ENCODE data around the gene MTHFD1L. TPM values are rescaled to one million over a fixed set of nuclear protein-coding genes. Genes with fewer than 3 reads are reported as not detected.
"Not testable (repeated sequence)": the region's sequence is repeated elsewhere in the genome, so short reads cannot be mapped to it uniquely, and the experiment has no call there.

MTHFD1L gene
- total RNA-seq, 2 donors from 2014 or later: 71.3 to 109 TPM

DNA sequence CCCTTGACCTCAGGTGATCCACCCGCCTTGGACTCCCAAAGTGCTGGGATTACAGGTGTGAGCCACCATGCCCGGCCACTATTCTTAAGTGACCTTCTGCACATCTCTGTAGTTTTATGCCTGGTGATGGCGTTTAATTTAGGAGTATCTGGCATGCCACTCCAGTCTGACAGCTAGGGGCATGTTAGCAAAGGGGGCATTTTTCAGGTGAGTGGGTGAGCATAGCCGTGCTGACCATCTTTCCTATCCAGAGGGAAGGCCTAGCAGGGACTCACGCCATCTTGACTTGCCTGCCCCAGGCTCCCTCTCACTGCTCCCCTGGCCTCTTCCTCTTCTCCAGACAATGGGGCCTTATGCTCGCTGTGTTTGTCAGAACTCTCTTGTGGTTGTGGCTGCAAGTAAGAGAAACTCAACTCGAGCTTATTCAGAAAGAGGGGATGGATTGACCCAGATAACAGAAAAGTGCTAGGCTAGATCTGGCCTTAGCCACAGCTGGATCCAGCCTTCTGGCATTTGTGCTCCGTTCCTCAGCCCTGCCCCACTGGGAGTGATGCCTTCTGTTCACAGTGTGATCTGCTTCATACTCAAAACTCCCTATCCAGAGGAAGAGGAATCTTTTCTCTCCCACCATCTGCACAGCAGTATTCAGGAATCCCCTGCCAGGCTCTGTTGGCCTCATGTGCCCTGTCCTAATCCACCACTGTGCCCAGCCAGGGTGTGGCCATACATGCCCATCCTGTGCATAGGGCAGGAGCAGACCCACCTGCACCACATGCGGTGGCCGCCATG lies 199.7 kb downstream of the MTHFD1L start:
- no peak for DNase-seq (ENCODE audit: low spot score in 2 of 2)
- Mint-ChIP-seq H3K27ac (no peak overlapping the region), H3K36me3 (peaks cover 17 to 29% of the 10 kb centered on the region in 2 donors), H3K9me3 (no peaks in the 10 kb centered on the region)
- no peak for ATAC-seq

DNA sequence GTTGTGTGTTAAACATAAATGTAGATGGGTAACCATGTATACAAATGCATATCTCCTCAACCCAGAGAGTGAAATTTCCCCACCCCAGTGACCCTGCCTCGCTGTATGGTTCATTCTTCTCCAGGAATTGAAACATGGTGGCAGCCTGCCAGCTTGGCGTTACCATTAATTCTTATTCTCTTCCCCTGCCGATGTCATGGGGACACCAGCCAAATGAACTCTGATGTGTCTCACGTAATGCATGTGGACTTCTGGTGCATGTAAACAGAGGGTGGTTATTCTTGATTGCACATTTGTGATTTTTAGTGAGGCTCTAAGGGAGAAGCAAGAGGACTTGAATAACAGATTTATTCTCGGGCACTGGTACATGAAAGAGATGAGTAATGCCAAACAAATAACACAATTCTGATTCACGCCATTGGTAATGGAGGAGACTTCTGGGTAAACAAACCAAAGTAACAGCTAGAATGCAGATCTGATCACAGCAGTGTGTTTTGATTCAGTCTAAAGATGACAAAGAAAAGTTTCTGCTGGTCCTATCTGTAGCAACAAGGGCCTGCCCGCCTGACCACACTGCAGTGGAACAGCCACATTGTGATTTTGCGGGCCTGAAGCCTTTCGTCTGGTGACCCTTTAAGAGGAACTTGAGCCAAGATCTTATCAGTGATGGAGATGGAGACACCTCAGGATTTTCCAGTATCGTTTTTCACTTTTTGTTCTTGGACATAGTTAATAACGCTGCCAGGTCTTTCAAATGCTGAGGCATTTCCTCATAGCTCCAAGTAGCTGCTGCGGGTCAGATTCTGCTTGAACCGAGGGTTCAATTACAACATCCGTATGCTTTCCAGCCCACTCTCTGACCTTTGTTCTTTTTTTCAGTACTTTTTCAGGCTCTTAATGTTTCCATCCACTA lies 202.4 kb downstream of the MTHFD1L start:
- Mint-ChIP-seq H3K9me3 (peaks cover 0 to 9% of the 10 kb centered on the region in 2 donors), H3K27ac (no peak overlapping the region), H3K36me3 (peaks cover 27 to 39% of the 10 kb centered on the region in 2 donors)
- DNase-seq (ENCODE audit: low spot score in 2 of 2) (no peak), ATAC-seq (no peak)

DNA sequence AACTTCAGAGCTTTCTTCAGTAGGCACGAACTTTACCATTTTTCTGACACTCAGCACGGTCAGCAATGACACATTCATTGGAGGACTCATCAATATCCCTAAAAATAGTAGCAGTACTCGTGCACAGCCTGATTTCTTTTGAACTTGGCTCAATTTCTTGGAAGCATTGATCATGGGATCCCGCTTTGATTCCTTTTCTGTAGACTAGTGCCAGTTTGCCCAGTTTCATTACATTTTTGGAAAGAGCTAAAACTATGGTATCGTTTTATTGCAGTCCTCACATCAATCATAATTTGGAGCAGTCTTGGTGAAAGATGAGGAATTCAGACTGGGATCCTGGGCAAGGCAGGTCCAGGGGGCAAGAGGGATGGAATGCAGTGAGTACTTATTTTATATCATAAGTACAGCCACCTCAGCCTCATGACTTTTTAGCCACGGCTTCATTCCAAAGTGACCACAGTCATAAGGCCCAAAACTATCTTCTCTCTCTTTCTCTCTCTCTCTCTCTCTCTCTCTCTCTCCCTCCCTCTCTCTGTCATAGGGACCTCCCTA lies 203.3 kb downstream of the MTHFD1L start:
- no peak for ATAC-seq
- Mint-ChIP-seq H3K27ac (no peak overlapping the region), H3K9me3 (peaks cover 0 to 10% of the 10 kb centered on the region in 2 donors), H3K36me3 (peaks cover 36 to 43% of the 10 kb centered on the region in 2 donors)
- DNase-seq (ENCODE audit: low spot score in 2 of 2): no peak

GRCh38 chr6:151069641-151070040 lies 204.1 kb downstream of the MTHFD1L start:
- ATAC-seq: no peak
- DNase-seq (ENCODE audit: low spot score in 2 of 2): no peak
- peaks cover 0 to 10% of the 10 kb centered on the region in 2 donors for H3K9me3 Mint-ChIP-seq
- peak overlapping the region in 1 of 2 donors; percentile 53 for H3K27ac Mint-ChIP-seq
- peaks cover 37 to 48% of the 10 kb centered on the region in 2 donors for H3K36me3 Mint-ChIP-seq

- ATAC-seq (no peak), DNase-seq (ENCODE audit: low spot score in 2 of 2) (no peak)
- H3K9me3 Mint-ChIP-seq: peaks cover 0 to 10% of the 10 kb centered on the region in 2 donors
- H3K27ac Mint-ChIP-seq: no peak overlapping the region
- peaks cover 34 to 48% of the 10 kb centered on the region in 2 donors for H3K36me3 Mint-ChIP-seq
Observed at GRCh38 chr6:151070631-151071051, 205.1 kb downstream of the MTHFD1L start.

DNA sequence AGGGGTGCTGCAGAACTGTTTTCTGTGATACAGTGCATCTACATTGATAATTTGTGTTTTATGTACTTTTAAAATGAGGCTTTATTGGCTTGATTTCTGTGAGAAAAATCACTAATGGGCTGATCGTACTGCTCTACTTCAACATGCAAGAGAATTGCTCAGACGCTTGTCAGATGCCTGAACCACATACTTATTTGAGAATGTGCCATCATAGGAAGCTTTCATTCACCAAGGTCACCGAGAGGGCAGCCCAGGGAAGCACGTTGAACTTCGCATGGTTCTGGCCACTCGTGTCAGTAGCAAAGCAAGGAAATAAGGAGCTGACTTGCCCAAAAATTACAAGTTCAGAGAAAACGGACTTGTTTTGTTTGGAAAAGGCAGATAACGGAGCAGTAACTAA lies 205.8 kb downstream of the MTHFD1L start:
- H3K9me3 Mint-ChIP-seq: peaks cover 4 to 10% of the 10 kb centered on the region in 2 donors
- no peak for DNase-seq (ENCODE audit: low spot score in 2 of 2)
- H3K36me3 Mint-ChIP-seq: peaks cover 36 to 44% of the 10 kb centered on the region in 2 donors
- H3K27ac Mint-ChIP-seq: no peak overlapping the region
- ATAC-seq: no peak

GRCh38 chr6:151073146-151073545 lies 207.6 kb downstream of the MTHFD1L start:
- Mint-ChIP-seq H3K27ac (no peak overlapping the region), H3K36me3 (peaks cover 36 to 44% of the 10 kb centered on the region in 2 donors), H3K9me3 (peaks cover 4 to 10% of the 10 kb centered on the region in 2 donors)
- ATAC-seq: no peak
- DNase-seq (ENCODE audit: low spot score in 2 of 2): no peak

- Mint-ChIP-seq H3K36me3 (peaks cover 41 to 49% of the 10 kb centered on the region in 2 donors), H3K27ac (no peak overlapping the region), H3K9me3 (peaks cover 4 to 10% of the 10 kb centered on the region in 2 donors)
- ATAC-seq (no peak), DNase-seq (ENCODE audit: low spot score in 2 of 2) (no peak)
Observed at GRCh38 chr6:151073701-151074100, 208.2 kb downstream of the MTHFD1L start.

DNA sequence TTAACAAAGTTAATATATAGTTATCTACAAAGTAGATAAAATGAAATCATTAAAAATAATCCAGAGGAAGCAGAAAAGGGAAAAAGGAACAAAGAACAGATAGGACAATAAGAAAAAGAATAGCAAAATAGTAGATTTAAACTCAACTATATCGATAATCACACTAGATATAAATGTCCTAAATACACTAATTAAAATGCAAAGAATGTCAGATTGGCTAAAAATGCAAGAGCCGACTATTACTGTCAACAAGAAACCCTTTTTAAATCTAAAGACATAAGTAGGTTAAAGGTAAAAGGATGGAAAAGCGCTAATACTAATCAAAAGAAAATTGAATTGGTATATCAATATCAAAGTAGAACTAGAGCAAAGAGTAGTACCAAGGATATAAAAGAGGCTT lies 209.5 kb downstream of the MTHFD1L start:
- ATAC-seq: no peak
- H3K36me3 Mint-ChIP-seq: peaks cover 37 to 48% of the 10 kb centered on the region in 2 donors
- DNase-seq (ENCODE audit: low spot score in 2 of 2): no peak
- no peak overlapping the region for H3K27ac Mint-ChIP-seq
- H3K9me3 Mint-ChIP-seq: peaks cover 4 to 10% of the 10 kb centered on the region in 2 donors

GRCh38 chr6:151075527-151075926 lies 210.0 kb downstream of the MTHFD1L start:
- Mint-ChIP-seq H3K36me3 (peaks cover 37 to 48% of the 10 kb centered on the region in 2 donors), H3K9me3 (peaks cover 4 to 10% of the 10 kb centered on the region in 2 donors), H3K27ac (no peak overlapping the region)
- ATAC-seq (no peak), DNase-seq (ENCODE audit: low spot score in 2 of 2) (no peak)

- DNase-seq (ENCODE audit: low spot score in 2 of 2) (no peak), ATAC-seq (no peak)
- H3K36me3 Mint-ChIP-seq: peaks cover 34 to 44% of the 10 kb centered on the region in 2 donors
- H3K9me3 Mint-ChIP-seq: peaks cover 4 to 7% of the 10 kb centered on the region in 2 donors
- H3K27ac Mint-ChIP-seq: peak overlapping the region in 1 of 2 donors; percentile 76
Observed at GRCh38 chr6:151075930-151076555, 210.5 kb downstream of the MTHFD1L start.

DNA sequence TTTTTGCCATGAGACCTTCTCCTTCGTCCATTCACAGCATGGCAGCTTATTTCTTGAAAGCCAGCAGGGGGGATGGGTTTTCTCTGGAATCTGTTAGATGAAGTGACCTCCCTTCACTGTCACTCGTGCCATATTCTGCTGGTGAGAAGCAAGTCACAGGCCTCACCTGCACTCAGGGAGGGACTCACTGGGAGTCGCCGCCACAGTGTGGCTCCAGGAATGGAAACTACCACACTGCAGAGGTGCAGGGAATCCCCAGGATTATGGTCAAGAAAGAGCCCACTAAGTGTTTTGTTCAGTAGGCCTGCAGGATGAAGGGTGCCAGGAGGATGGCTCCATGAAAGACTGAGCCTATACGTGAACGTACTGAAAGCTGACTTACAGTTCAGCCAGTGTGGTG lies 213.2 kb downstream of the MTHFD1L start:
- DNase-seq (ENCODE audit: low spot score in 2 of 2) (no peak), ATAC-seq (no peak)
- peaks cover 17 to 23% of the 10 kb centered on the region in 2 donors for H3K36me3 Mint-ChIP-seq
- no peak overlapping the region for H3K27ac Mint-ChIP-seq
- peaks cover 0 to 4% of the 10 kb centered on the region in 2 donors for H3K9me3 Mint-ChIP-seq

GRCh38 chr6:151081656-151082055 lies 216.2 kb downstream of the MTHFD1L start:
- DNase-seq (ENCODE audit: low spot score in 2 of 2): no peak
- H3K9me3 Mint-ChIP-seq: no peaks in the 10 kb centered on the region
- peaks cover 8 to 11% of the 10 kb centered on the region in 2 donors for H3K36me3 Mint-ChIP-seq
- H3K27ac Mint-ChIP-seq: no peak overlapping the region
- no peak for ATAC-seq

- H3K9me3 Mint-ChIP-seq: no peaks in the 10 kb centered on the region
- DNase-seq (ENCODE audit: low spot score in 2 of 2) (no peak), ATAC-seq (no peak)
- peaks cover 8 to 11% of the 10 kb centered on the region in 2 donors for H3K36me3 Mint-ChIP-seq
- H3K27ac Mint-ChIP-seq: no peak overlapping the region
Observed at GRCh38 chr6:151082079-151082478, 216.6 kb downstream of the MTHFD1L start.

DNA sequence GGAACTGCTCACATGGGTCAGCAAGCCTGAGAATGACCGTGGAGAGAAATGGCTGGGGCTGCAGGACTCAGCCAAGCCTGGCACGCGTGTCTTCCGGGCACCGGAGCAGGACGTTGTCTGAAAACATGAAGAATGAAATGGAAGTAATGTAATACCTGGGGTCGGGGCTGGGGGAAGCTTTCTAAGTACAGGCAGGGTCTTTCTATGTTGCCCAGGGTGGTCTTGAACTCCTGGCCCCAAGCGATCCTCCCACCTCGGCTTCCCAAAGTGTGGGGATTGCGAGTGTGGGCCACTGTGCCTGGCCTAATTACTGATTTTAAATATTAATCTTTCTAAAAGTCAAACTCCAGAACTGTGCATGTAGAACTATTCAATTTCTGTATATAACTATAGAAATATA lies 218.8 kb downstream of the MTHFD1L start:
- no peak overlapping the region for H3K27ac Mint-ChIP-seq
- H3K9me3 Mint-ChIP-seq: no peaks in the 10 kb centered on the region
- no peak for ATAC-seq
- DNase-seq (ENCODE audit: low spot score in 2 of 2): no peak
- peaks cover 0 to under 1% of the 10 kb centered on the region in 2 donors for H3K36me3 Mint-ChIP-seq

GRCh38 chr6:151087055-151087454 lies 221.6 kb downstream of the MTHFD1L start:
- not testable (repeated sequence) for H3K36me3 Mint-ChIP-seq; DNase-seq (ENCODE audit: low spot score in 2 of 2); H3K9me3 Mint-ChIP-seq; H3K27ac Mint-ChIP-seq; ATAC-seq

Measured in activated naive CD4-positive, alpha-beta T cell treated with anti-CD3 and anti-CD28 coated beads, Interleukin-2, amount 50 U/mL, for 72 hours (primary cell).